NCI-H1105 (cell line): ENCODE measurements around the gene HIPK1.
"Not testable (repeated sequence)": the region's sequence is repeated elsewhere in the genome, so short reads cannot be mapped to it uniquely, and the experiment has no call there.

Experiments
- DNase-seq: peaks from one replicate; lab custom pipeline; 2025; lab: John Stamatoyannopoulos, UW

Gene HIPK1

DNA sequence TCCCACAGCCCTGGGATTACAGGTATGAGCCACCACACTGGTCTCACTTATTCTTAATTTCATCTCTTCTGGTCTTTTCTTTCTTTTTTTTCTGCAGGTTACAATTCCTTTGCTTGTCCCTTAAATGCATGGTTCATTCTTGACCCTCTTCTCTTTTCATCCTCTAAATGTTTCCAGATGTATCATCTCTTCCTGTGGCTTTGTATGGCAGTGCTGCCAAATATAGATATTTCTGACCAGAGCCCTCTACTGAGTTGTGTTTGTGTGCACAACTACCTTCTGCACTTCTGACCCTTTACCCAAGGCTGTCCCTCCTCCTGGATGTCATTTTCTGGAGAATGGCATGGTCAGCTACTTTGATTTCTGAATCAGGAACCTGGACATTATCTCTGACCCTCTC, 82.7 kb downstream of the HIPK1 start:
- no peak for DNase-seq

DNA sequence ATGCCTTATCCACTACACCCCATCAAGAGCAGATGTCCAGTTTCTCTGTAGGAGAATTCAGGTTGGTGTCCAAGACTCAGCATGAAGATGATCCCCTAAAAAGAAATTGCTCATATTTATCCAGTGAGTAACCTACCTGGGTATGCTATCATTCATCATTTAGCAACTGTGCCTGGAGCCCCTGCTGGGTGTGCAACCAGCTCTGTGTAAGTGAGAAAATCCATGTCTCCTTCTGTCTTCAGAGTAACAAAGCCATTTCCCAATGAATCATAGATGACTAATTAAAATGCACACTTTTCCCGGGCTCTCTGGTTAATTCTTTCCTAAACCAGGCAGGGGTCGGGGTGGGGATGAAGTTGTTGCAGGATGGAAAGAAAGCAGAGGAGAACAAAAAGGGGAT, 86.0 kb downstream of the HIPK1 start:
- DNase-seq = no peak

DNA sequence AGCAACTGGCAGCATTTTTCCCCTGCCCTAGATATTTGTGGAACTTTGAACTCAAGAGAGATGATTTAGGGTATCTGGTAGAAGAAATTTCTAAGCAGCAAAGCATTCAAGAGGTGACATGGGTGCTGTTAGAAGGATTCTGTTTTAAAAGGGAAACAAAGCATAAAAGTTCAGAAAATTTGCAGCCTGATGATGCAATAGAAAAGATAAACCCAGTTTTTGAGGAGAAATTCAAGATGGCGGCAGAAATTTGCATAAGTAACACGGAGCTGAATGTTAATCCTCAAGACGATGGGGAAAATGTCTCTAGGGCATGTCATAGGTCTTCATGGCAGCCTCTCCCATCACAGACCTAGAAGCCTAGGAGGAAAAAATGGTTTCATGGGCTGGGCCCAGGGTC, 90.6 kb downstream of the HIPK1 start:
- not testable (repeated sequence) for DNase-seq

DNA sequence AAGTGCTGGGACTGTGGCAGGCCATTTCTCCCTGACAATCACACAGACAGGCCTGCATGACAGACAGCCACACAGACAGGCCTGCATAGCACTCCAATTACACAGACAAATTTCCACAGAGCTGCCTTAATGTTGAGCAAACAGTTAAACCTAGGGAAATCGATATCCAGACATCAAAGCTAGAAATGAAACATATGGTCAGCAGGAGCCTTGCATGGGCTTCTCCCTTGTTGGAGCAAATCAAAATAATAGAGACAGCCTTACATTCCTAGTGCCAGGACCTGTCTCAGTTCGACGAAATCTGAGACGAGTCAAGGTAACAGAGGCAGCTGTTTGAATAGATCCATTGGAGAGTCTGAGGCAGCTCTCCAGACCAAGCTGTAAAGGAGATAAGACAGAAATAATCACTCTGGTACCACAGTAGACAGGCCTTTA, 92.6 kb downstream of the HIPK1 start:
- no peak for DNase-seq

DNA sequence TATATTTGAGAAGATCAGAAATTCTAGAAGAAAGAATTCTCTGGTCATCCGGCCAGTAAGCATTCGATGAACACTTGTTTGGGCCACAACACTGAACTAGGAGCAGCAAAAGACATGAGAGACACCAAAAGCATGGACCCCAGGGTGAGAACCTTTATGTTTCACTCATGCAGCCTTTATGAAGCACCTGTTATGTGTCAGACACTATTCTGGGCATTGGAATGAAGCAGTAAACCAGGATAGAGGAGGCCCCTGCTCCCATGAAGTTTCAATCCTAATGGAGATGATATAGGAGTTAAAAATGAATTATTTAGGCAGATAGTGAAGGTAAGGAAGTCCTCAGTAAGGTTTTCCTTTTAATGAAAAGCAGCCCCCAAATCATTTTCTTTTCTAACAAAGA, 93.8 kb downstream of the HIPK1 start:
- DNase-seq = no peak

DNA sequence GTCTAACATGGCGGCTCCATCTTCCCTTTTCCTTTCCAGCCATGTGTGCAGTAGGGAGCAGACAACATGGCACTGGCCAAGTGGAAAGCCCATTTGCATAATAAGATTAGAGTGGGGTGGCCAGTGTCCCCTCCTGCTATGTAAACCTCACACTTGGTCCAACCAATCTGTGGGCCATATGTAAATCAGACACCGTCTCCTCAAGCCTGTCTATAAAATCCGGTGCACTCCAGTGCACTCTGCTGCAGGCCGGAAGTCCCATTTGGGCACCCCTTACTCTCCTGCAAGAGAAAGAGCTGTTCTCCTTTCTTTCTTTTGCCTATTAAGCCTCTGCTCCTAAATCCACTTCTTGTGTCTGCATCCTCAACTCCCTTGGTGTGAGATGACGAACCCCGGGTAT, 94.3 kb downstream of the HIPK1 start:
- no peak for DNase-seq

DNA sequence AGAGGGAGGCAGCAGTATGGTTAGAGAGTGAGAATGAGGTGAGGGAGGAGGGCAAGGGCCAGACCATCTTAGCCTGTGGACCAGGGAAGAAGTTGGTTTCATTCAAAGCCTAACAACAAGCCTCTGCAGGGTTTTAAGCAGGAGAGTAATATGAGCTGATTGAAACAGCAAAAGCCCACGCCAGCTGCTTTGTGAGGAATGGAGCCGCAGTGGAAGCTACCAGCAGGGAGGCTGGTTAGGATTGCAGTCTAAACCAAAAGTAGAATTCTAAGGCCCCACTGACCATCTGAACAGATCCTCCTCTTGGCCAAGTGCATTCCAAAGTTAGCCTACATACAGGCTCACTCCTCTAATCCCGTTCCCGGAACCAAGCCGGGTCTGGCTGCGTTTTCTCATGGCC, 94.9 kb downstream of the HIPK1 start:
- DNase-seq = no peak

DNA sequence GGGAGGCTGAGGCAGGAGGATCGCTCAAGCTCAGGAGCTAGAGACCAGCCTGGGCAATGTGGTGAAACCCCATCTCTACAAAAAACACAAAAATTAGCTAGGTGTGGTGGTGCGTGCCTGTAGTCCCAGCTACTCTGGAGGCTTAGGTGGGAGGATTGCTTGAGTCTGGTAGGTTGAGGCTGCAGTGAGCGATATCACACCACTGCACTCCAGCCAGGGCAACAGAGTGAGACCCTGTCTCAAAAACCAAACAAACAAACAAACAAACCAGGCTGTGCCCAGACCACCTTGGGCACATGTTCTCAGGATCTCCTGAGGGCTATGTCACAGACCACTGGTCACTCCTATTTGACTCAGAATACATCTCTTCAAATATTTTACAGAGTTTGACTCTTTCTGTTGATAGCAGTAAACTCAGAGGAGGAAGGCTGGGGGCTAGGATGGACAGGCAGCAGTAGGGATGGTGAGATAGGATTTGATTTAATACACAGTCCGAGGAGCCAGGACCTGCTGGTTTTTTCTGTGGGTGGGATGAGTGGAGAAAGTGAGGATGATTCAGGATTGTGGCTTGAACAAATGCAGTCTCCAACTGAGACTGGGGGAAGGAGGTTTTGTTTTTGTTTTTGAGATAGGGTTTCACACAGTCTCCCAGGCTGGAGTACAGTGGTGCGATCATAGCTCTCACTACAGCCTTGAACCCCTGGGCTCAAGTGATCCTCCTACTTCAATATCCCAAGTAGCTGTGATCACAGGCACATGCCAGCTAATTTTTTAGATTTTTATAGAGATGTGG, 96.7 kb downstream of the HIPK1 start:
- no peak for DNase-seq

DNA sequence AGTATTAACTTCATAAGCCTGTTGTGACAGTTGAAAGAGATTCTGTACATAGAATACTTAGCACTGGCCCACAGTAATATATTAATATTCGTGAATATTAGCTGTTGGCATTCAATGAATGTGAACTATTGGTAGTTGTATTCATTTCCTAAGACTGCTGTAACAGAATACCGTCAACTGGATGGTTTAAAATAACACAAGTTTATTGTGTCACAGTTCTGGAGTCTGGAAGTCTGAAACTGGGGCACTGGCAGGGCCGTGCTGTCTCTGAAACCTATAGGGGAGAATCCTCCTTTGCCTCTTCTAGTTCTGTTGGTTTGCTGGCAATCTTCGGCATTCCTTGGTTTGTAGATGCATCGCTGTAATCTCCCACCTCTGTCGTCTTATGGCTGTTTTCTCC, 97.7 kb downstream of the HIPK1 start:
- no peak for DNase-seq
